H1 (cell line): ENCODE measurements around the gene UBE2B. TPM values are rescaled to one million over a fixed set of nuclear protein-coding genes. Genes with fewer than 3 reads are reported as not detected.

Experiments used
- CTCF ChIA-PET: fragments of 300-600 bp; sonication (Branson Sonifier 250); formaldehyde crosslinking; loops from one replicate; lab custom pipeline; 2021; ENCODE audit not compliant: partially characterized antibody; lab: Charles Lee
- POLR2A ChIA-PET: fragments of 300-600 bp; sonication (Branson Sonifier 250); formaldehyde crosslinking; loops from one replicate; lab custom pipeline; 2021; ENCODE audit warnings: inconsistent platforms; ENCODE audit not compliant: partially characterized antibody; lab: Charles Lee
- DNase-seq, 2 experiments: peaks; one replicate each; pipeline versions ENCODE4 v3.0.0 to v3.0.0-alpha.2; 2010 to 2022; ENCODE audit warnings: low spot score in 2 of 2, low read depth in 1 of 2, mixed read lengths in 1 of 2
- FAIRE-seq: peaks from 2 replicates; lab custom pipeline; 2011; peaks lifted over from hg19 to GRCh38; lab: Jason Lieb, UNC
- H2AFZ ChIP-seq: 2 replicates; pipeline ENCODE4 v1.8.1; 2012; ENCODE audit warnings: low read length, inconsistent platforms
- H2AK5ac ChIP-seq: 2 replicates; pipeline ENCODE4 v1.6.1; 2013; ENCODE audit warnings: low read depth, low read length
- H2BK120ac ChIP-seq: replicated peaks from 2 replicates; pipeline ENCODE3; 2013; ENCODE audit warnings: low read depth, low read length, inconsistent platforms
- H2BK12ac ChIP-seq: 2 replicates; pipeline ENCODE4 v1.6.1; 2013; ENCODE audit warnings: low read depth, low read length
- H2BK15ac ChIP-seq: 2 replicates; pipeline ENCODE4 v1.6.1; 2013; ENCODE audit warnings: low read length
- H2BK20ac ChIP-seq: 2 replicates; pipeline ENCODE4 v1.6.1; 2013; ENCODE audit warnings: low read length
- H2BK5ac ChIP-seq: 2 replicates; pipeline ENCODE4 v1.6.1; 2013; ENCODE audit warnings: low read depth, low read length
- H3K14ac ChIP-seq: 2 replicates; pipeline ENCODE4 v1.6.1; 2013; ENCODE audit warnings: inconsistent platforms; ENCODE audit not compliant: insufficient read length
- H3K18ac ChIP-seq: 2 replicates; pipeline ENCODE4 v1.6.1; 2013; ENCODE audit warnings: low read length; ENCODE audit errors: extremely low read depth
- H3K23ac ChIP-seq: 2 replicates; pipeline ENCODE4 v1.6.1; 2013; ENCODE audit warnings: inconsistent platforms; ENCODE audit not compliant: insufficient read length
- H3K23me2 ChIP-seq: 2 replicates; pipeline ENCODE4 v1.6.1; 2013; ENCODE audit warnings: low read depth, low read length
- H3K27ac ChIP-seq: 2 replicates; pipeline ENCODE4 v1.6.1; 2011; ENCODE audit warnings: low read depth, low read length, inconsistent platforms
- H3K27me3 ChIP-seq, 4 experiments: replicated peaks in 1 of 4; 1 replicate in 1 of 4; 2 replicates in 3 of 4; pipeline versions ENCODE4 v1.6.1 to v1.8.1; 2011 to 2013; ENCODE audit warnings: low read length in 3 of 4, mild to moderate bottlenecking in 3 of 4, inconsistent platforms in 2 of 4, mixed read lengths in 2 of 4, moderate library complexity in 1 of 4; ENCODE audit not compliant: control insufficient read depth in 3 of 4, insufficient read depth in 3 of 4; ENCODE audit errors: extremely low read depth in 1 of 4
- H3K36me3 ChIP-seq, 4 experiments: 2 replicates each; pipeline versions ENCODE4 v1.6.1 to v1.8.1; 2011 to 2013; ENCODE audit warnings: mild to moderate bottlenecking in 4 of 4, low read length in 3 of 4, moderate library complexity in 2 of 4, control low read depth in 1 of 4, inconsistent platforms in 1 of 4; ENCODE audit not compliant: insufficient read depth in 4 of 4, control insufficient read depth in 2 of 4
- H3K4ac ChIP-seq: replicated peaks from 2 replicates; pipeline ENCODE3; 2013; ENCODE audit warnings: low read length, low read depth, mixed read lengths, inconsistent platforms; ENCODE audit not compliant: insufficient read length
- H3K4me1 ChIP-seq, 4 experiments: replicated peaks in 1 of 4; 1 replicate in 1 of 4; 2 replicates in 3 of 4; pipeline versions ENCODE4 v1.6.1 to v1.8.1; 2011 to 2013; ENCODE audit warnings: low read length in 3 of 4, inconsistent platforms in 2 of 4, mixed read lengths in 1 of 4; ENCODE audit not compliant: insufficient read depth in 4 of 4, control insufficient read depth in 3 of 4
- H3K4me2 ChIP-seq, 2 experiments: 2 replicates each; pipeline versions ENCODE4 v1.6.1 to v1.8.1; 2011 to 2013; ENCODE audit warnings: low read depth in 2 of 2, low read length in 2 of 2, control low read depth in 1 of 2, inconsistent platforms in 1 of 2, mild to moderate bottlenecking in 1 of 2; ENCODE audit not compliant: insufficient read depth in 1 of 2
- H3K4me3 ChIP-seq, 4 experiments: fragments of 200-600, 300-600 bp in 1 of 4; sonication (generic), shearing (Covaris generic), sonication (Bioruptor Twin) in 1 of 4; 2 replicates each; pipeline versions ENCODE4 v1.5.1 to v1.8.1; 2011 to 2016; ENCODE audit warnings: low read length in 4 of 4, low read depth in 3 of 4, control low read depth in 2 of 4, inconsistent platforms in 2 of 4, mild to moderate bottlenecking in 2 of 4, mixed read lengths in 1 of 4, moderate library complexity in 1 of 4; ENCODE audit not compliant: insufficient read depth in 2 of 4; ENCODE audit errors: extremely low read depth in 1 of 4
- H3K56ac ChIP-seq: replicated peaks from 2 replicates; pipeline ENCODE3; 2013; ENCODE audit warnings: low read depth, mild to moderate bottlenecking, mixed read lengths, low read length, inconsistent platforms; ENCODE audit not compliant: insufficient read length
- H3K79me1 ChIP-seq: 2 replicates; pipeline ENCODE4 v1.6.1; 2013; ENCODE audit warnings: low read depth, low read length, control low read depth
- H3K79me2 ChIP-seq, 2 experiments: 2 replicates each; pipeline versions ENCODE4 v1.6.1 to v1.8.1; 2012 to 2013; ENCODE audit warnings: low read length in 2 of 2, mild to moderate bottlenecking in 2 of 2, inconsistent platforms in 1 of 2; ENCODE audit not compliant: insufficient read depth in 2 of 2, control insufficient read depth in 1 of 2
- H3K9ac ChIP-seq, 4 experiments: replicated peaks in 1 of 4; 1 replicate in 1 of 4; 2 replicates in 3 of 4; pipeline versions ENCODE4 v1.6.1 to v1.8.1; 2011 to 2013; ENCODE audit warnings: low read depth in 3 of 4, low read length in 3 of 4, control low read depth in 2 of 4, mild to moderate bottlenecking in 2 of 4, moderate library complexity in 2 of 4, inconsistent platforms in 1 of 4; ENCODE audit errors: extremely low read depth in 1 of 4
- H3K9me3 ChIP-seq, 2 experiments: 2 replicates each; pipeline versions ENCODE4 v1.6.1 to v1.8.1; 2012 to 2013; ENCODE audit warnings: mild to moderate bottlenecking in 2 of 2, moderate library complexity in 2 of 2, control low read depth in 1 of 2, inconsistent platforms in 1 of 2, low read depth in 1 of 2, low read length in 1 of 2, mixed read lengths in 1 of 2; ENCODE audit not compliant: insufficient read depth in 2 of 2
- H4K20me1 ChIP-seq, 2 experiments: replicated peaks in 1 of 2; 2 replicates each; pipeline versions ENCODE3 to v1.8.1; 2011 to 2013; ENCODE audit warnings: inconsistent platforms in 2 of 2, low read length in 2 of 2, mild to moderate bottlenecking in 1 of 2; ENCODE audit not compliant: insufficient read depth in 2 of 2, control insufficient read depth in 1 of 2
- H4K5ac ChIP-seq: 2 replicates; pipeline ENCODE4 v1.6.1; 2013; ENCODE audit warnings: low read length, low read depth, mixed read lengths, inconsistent platforms; ENCODE audit not compliant: insufficient read length
- H4K8ac ChIP-seq: 2 replicates; pipeline ENCODE4 v1.8.0; 2013; ENCODE audit warnings: mild to moderate bottlenecking, moderate library complexity, low read length, inconsistent platforms; ENCODE audit not compliant: insufficient read depth; ENCODE audit errors: extremely low read depth
- H4K91ac ChIP-seq: replicated peaks from 2 replicates; pipeline ENCODE3; 2013; ENCODE audit warnings: low read length, mixed read lengths, inconsistent platforms; ENCODE audit not compliant: insufficient read length
- CEBPB ChIP-seq: IDR thresholded peaks from 2 replicates; pipeline ENCODE4 v1.6.1; 2012; ENCODE audit warnings: low read depth, low read length
- CREB1 ChIP-seq: IDR thresholded peaks from 2 replicates; pipeline ENCODE4 v1.6.1; 2012; ENCODE audit warnings: inconsistent platforms
- KDM1A ChIP-seq: fragments of 200-600, 300-600 bp; sonication (generic); IDR thresholded peaks from 2 replicates; pipeline ENCODE4 v1.7.1; 2016; ENCODE audit warnings: mild to moderate bottlenecking, low read length, borderline replicate concordance
- NANOG ChIP-seq: IDR thresholded peaks from 2 replicates; pipeline ENCODE4 v1.6.1; 2011; ENCODE audit warnings: low read length, low read depth, mild to moderate bottlenecking, inconsistent platforms; ENCODE audit not compliant: insufficient read depth, poor library complexity, severe bottlenecking
- POU5F1 ChIP-seq: IDR thresholded peaks from 2 replicates; pipeline ENCODE4 v1.6.1; 2011; ENCODE audit warnings: low read depth, mild to moderate bottlenecking, low read length, moderate library complexity
- RXRA ChIP-seq: IDR thresholded peaks from 2 replicates; pipeline ENCODE4 v1.6.1; 2011; ENCODE audit warnings: low read depth, mild to moderate bottlenecking, low read length, moderate library complexity; ENCODE audit not compliant: insufficient read depth
- SP1 ChIP-seq: IDR thresholded peaks from 2 replicates; pipeline ENCODE4 v1.6.1; 2011; ENCODE audit warnings: low read depth, low read length
- TAF1 ChIP-seq: IDR thresholded peaks from 2 replicates; pipeline ENCODE4 v1.6.1; 2011; ENCODE audit warnings: mild to moderate bottlenecking, low read depth, low read length
- TCF12 ChIP-seq: IDR thresholded peaks from 2 replicates; pipeline ENCODE4 v1.6.1; 2011; ENCODE audit warnings: low read depth, mild to moderate bottlenecking, low read length
- USF2 ChIP-seq: IDR thresholded peaks from 2 replicates; pipeline ENCODE4 v1.6.1; 2011; ENCODE audit warnings: low read length, improper control_type of control experiment
- YY1 ChIP-seq: IDR thresholded peaks from 2 replicates; pipeline ENCODE4 v1.6.1; 2011; ENCODE audit warnings: low read depth, mild to moderate bottlenecking, low read length
- WGBS, 2 experiments: shearing (Covaris generic) in 1 of 2; methylation state at CpG; one replicate each; pipeline versions ENCODE4 v1.1.6 to v1.1.7; 2013 to 2015; ENCODE audit warnings: low lambda C conversion rate in 2 of 2, mixed read lengths in 2 of 2, inconsistent platforms in 1 of 2, low coverage in 1 of 2, missing lambda C conversion rate in 1 of 2; ENCODE audit not compliant: insufficient replicate concordance in 2 of 2, insufficient coverage in 1 of 2, insufficient read length in 1 of 2; ENCODE audit errors: extremely low coverage in 1 of 2, missing lambda C conversion rate in 1 of 2; 5-methylcytosine and 5-hydroxymethylcytosine counted together
- polyA plus RNA-seq, 7 experiments: library from polyadenylated mRNA; depleted of rRNA in 3 of 7; stranded (reverse) in 5 of 7; unstranded in 2 of 7; fragments of >200 nt in 5 of 7; fragments of 200-250 nt in 2 of 7; gene quantifications; 1 replicate in 5 of 7; 2 replicates in 1 of 7; 4 replicates in 1 of 7; pipeline versions ENCODE4 v1.2.1 to v1.2.3, GENCODE V29; 2011 to 2013; ENCODE audit warnings: missing spikeins in 2 of 7, mixed read lengths in 2 of 7
- total RNA-seq: library from RNA; stranded (reverse); fragmentation: NEBNext Ultra II Directional; extraction: Animal tissue kit (Norgen Biotek cat#: 25700); gene quantifications from 2 replicates; pipeline ENCODE4 v1.2.1, GENCODE V29; 2021

The UBE2B gene
- total and polyA plus RNA-seq, 2 of the 8 experiments (the other 6 are each of a cell fraction or from before 2014, with no cell fraction given) = 15.9 to 46.8 TPM

GRCh38 chr5:134427540-134428041, 56.2 kb downstream of the UBE2B start:
- H3K9me3 ChIP-seq = no peaks in the 10 kb centered on the region
- peaks cover 0 to 5% of the 10 kb centered on the region in 2 experiments; a peak in 2 of 4 replicates for H3K79me2 ChIP-seq
- no peaks in the 10 kb centered on the region for H4K20me1 ChIP-seq
- peak overlapping the region; percentile 90 for H3K18ac ChIP-seq
- no peaks in the 10 kb centered on the region for H3K36me3 ChIP-seq
- CTCF ChIA-PET = interaction anchor here (0.7 to 7.8 kb wide), 12 partner anchors 12 to 388 kb away, joined by 3 to 91 read pairs (median 4); partner anchors contain the start of genes CDKN2AIPNL and JADE2
- DNase-seq (peak; percentile 57), FAIRE-seq (peak; percentile 68)
- peaks cover 5 to 26% (median 14%) of the 10 kb centered on the region in 4 experiments; a peak in 6 of 7 replicates for H3K4me1 ChIP-seq
- H3K4ac ChIP-seq = peak overlapping the region; percentile 54
- H2BK5ac ChIP-seq = peak overlapping the region; percentile 94
- WGBS, 2 experiments = 25% methylated on average over 9 of the region's 9 CpGs; no CpG with 5 or more reads in 1 of the 2 experiments
- no peak overlapping the region for H3K56ac ChIP-seq
- H2AK5ac ChIP-seq = peak overlapping the region; percentile 95
- H3K4me3 ChIP-seq = peak overlapping the region in 3 of 4 experiments; percentile 10 to 54 (median 12); a peak in 3 of 8 replicates
- peaks cover 2% of the 10 kb centered on the region; the same call in 1 of the 2 replicates for H3K23me2 ChIP-seq
- no peak overlapping the region for H3K14ac ChIP-seq
- H3K27me3 ChIP-seq = peaks cover 0 to 1% (median 0%) of the 10 kb centered on the region in 4 experiments; a peak in 1 of 7 replicates
- H2AFZ ChIP-seq = no peak overlapping the region
- peak overlapping the region; percentile 61 to 82 for H3K4me2 ChIP-seq
- peaks cover 4% of the 10 kb centered on the region for H3K79me1 ChIP-seq
- 0 out of 2 replicates have a peak overlapping the region, but pooled peaks have one; percentile 11 for H4K8ac ChIP-seq
- H3K27ac ChIP-seq = peak overlapping the region; percentile 55; the same call in 1 of the 2 replicates
- H3K9ac ChIP-seq = peak overlapping the region in 1 of 4 experiments; percentile 4; a peak in 1 of 7 replicates
- H3K23ac ChIP-seq = no peak overlapping the region
- POLR2A ChIA-PET = interaction anchor here (0.6 to 5.0 kb wide), 26 partner anchors 9 to 251 kb away, joined by 3 to 31 read pairs (median 4); partner anchors contain the start of genes CDKN2AIPNL, JADE2, PPP2CA and SKP1
- no peak overlapping the region for H2BK15ac ChIP-seq
- H2BK120ac ChIP-seq = peak overlapping the region; percentile 85
- H4K91ac ChIP-seq = peak overlapping the region; percentile 66
- H2BK12ac ChIP-seq = 0 out of 2 replicates have a peak overlapping the region, but pooled peaks have one; percentile 84
- H4K5ac ChIP-seq = peak overlapping the region; percentile 89
- H2BK20ac ChIP-seq = 0 out of 2 replicates have a peak overlapping the region, but pooled peaks have one; percentile 93
- TF ChIP-seq KDM1A = peak; percentile 86
- TF ChIP-seq USF2 = no peak
- peak; percentile 47; the same call in 1 of the 2 replicates for TF ChIP-seq CEBPB
- TF ChIP-seq POU5F1 = peak; percentile 88
- TF ChIP-seq CREB1 = 0 out of 2 replicates have a peak, but pooled peaks have one; percentile 34
- TF ChIP-seq SP1 = peak; percentile 40; the same call in 1 of the 2 replicates
- TF ChIP-seq YY1 = no peak
- TF ChIP-seq RXRA = no peak
- TF ChIP-seq NANOG = peak; percentile 77
- TF ChIP-seq TCF12 = no peak
- peak; percentile 51; the same call in 1 of the 2 replicates for TF ChIP-seq TAF1
